GM12872 (cell line): ENCODE data around the gene IL19.

Experiments used
- TF ChIP-seq, protein P1 (sequence below): IDR thresholded peaks from 3 replicates; pipeline ENCODE4 v1.5.1; 2011; ENCODE audit warnings: low read depth, mild to moderate bottlenecking, low read length, moderate library complexity; ENCODE audit not compliant: insufficient read depth

The IL19 gene

DNA sequence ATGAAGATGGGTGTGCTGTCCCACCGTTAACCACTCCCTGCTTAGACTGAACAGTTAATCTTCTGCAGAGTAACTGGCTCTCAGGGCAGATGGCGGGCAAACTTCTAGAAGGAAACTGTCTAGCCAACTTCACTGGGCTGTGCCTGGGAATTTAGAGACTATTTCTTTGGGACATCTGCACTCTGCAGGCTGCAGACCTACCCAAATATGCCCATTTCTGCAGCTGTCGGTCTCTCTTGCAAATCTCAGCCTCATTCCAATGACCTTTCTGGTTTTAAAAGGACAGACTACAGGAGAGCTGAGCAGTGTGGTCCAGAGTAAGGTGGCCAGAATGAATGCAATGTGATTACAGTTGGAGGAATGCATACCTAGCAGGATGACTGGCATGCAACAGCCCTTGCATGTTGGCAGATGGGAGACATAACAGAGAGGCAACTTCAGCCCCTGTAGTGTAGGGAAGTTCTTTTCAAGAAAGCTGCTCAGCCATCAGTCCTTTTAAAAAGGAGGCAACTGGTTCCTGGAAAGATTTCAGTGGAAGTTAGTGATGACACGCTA is 68.5 kb downstream of the IL19 start:
- TF ChIP-seq, protein P1, sequence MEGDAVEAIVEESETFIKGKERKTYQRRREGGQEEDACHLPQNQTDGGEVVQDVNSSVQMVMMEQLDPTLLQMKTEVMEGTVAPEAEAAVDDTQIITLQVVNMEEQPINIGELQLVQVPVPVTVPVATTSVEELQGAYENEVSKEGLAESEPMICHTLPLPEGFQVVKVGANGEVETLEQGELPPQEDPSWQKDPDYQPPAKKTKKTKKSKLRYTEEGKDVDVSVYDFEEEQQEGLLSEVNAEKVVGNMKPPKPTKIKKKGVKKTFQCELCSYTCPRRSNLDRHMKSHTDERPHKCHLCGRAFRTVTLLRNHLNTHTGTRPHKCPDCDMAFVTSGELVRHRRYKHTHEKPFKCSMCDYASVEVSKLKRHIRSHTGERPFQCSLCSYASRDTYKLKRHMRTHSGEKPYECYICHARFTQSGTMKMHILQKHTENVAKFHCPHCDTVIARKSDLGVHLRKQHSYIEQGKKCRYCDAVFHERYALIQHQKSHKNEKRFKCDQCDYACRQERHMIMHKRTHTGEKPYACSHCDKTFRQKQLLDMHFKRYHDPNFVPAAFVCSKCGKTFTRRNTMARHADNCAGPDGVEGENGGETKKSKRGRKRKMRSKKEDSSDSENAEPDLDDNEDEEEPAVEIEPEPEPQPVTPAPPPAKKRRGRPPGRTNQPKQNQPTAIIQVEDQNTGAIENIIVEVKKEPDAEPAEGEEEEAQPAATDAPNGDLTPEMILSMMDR, result no peak

DNA sequence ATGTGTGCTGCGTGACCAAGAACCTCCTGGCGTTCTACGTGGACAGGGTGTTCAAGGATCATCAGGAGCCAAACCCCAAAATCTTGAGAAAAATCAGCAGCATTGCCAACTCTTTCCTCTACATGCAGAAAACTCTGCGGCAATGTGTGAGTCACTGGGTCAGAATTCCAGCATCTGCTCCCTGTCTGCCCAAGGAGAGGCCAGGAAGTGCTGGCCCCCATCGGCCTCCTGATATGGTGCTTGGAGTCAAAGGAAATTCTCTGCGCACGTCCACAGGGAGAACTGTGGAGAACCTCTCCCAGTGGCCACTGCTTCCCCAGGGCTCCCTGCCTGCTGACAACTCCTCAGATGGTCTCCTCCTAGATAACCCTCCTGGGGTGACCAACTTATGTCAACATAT is 69.3 kb downstream of the IL19 start:
- TF ChIP-seq, protein P1, result no peak

DNA sequence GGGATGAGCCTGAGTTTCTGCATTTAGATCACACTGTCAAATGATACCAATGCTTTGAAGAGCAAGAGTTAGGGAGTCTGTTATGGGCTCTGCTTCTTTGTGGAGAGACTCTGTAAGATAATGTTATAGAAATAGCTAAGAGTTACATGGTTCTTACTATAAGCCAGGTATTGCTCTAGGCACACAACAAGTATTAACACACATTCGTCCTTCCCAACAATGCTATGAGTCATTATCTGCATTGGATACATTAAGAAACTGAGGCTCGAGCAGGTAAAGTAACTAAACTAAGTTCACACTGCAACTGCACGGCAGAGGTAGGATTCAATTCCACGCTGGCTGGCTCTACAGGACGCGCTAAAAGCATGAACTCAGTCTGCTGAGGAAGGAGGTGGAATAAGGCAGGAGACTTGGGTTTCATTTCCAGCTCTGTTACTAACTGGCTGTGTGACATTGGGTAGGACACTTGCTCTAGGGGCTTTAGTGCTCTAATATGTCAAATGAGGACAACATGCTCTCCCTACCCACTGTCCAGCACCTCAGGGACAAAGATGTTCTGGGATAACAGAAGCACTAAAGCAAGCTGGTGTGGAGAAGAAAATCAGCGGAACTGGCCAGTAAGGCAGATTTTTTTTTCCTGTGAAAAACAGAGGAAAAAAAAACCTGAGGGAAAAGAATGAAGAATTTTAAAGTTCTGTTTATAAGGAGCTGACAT is 71.2 kb downstream of the IL19 start:
- TF ChIP-seq, protein P1, result no peak

DNA sequence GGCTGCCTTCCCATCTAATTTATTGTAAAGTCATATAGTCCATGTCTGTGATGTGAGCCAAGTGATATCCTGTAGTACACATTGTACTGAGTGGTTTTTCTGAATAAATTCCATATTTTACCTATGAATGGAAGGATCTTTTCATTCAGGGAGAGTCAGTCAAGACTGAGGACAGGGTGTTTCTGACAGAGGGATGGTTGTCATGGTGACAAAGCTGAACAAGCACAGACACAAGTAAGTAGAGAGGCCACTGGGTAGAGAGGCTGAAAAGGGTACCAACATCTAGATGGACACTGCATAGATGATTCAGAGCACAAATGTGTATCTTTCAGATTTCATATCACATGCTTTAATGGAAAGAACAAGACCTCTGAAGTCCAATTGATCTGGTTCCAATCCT is 72.3 kb downstream of the IL19 start:
- TF ChIP-seq, protein P1, result no peak

DNA sequence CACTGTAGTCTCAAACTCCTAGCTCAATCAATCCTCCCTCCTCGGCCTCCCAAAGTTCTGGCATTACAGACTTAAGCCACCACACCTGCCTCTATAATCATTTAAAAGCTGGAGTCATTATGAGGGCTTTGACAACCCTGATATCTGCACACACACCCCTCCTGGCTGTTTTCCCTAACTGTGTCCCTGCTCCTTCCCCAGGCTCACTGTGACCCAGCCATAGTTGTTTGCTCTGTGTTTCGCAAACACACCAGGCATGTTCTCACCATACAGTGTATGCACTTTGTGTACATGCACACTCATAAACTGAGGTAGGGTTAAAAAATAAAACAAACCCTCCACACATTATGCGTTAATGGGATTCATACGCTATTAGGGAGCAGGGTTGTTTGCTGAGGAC is 73.1 kb downstream of the IL19 start:
- TF ChIP-seq, protein P1, result no peak

DNA sequence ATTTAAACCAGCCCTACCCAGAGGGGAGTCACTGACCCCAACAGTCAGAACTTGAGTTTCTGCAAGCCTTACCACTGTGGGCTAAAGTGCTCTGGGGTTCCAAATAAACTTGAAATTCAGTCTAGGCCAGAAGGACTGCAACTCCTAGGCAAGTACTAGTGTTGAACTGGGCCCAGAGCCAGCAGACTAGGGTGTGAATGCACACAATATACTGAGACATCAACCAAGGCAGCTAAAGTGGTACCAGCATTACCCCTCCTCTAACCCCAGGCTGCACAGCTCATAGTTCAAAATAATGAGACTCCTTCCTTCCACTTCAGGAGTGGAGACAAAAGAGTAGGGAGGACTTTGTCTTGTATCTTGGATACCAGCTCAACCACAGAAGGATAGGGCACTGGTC is 75.9 kb downstream of the IL19 start:
- TF ChIP-seq, protein P1, result no peak

DNA sequence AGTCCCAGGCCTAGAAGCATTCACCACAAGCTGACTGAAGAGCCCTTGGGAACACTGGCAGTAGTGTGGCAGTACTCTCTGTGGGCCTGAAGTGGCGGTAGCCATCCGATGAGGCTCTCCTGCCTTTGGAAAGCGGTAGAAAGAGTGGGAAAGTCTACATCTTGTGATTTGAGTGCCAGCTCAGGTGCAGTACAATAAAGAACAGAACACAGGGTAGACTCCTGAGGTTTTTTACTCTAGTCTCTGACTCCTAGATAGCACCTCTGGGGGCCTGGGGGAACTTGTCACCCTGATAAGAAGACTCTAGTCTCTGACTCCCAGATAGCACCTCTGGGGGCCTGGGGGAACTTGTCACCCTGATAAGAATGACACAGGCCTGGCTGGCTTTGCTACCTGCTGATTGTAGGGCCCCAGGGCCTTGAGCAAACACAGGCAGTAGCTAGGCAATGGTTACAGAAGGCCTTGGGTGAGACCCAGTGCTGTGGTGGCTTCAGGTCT is 76.8 kb downstream of the IL19 start:
- TF ChIP-seq, protein P1, result no peak
